Endothelial cell of umbilical vein (primary cell): ENCODE results near the gene CPT1A.

ENCODE experiments used
- EZH2 ChIP-seq: IDR thresholded peaks from 2 replicates; pipeline ENCODE4 v1.6.1; 2012; ENCODE audit warnings: borderline replicate concordance, low read depth, mild to moderate bottlenecking, moderate library complexity, low read length, inconsistent platforms; ENCODE audit not compliant: severe bottlenecking
- FOS ChIP-seq: IDR thresholded peaks from 2 replicates; pipeline ENCODE4 v1.6.1; 2011; ENCODE audit warnings: mild to moderate bottlenecking, low read length, moderate library complexity, borderline replicate concordance; ENCODE audit not compliant: insufficient read depth
- POLR2A ChIP-seq: IDR thresholded peaks from 2 replicates; pipeline ENCODE4 v1.6.1; 2012; ENCODE audit warnings: low read depth, mild to moderate bottlenecking, control low read depth, low read length
- POLR2AphosphoS5 ChIP-seq: IDR thresholded peaks from 2 replicates; pipeline ENCODE4 v1.6.1; 2012; ENCODE audit warnings: low read depth, mild to moderate bottlenecking, control low read depth, low read length, moderate library complexity; ENCODE audit not compliant: insufficient read depth
- TF ChIP-seq, protein P1 (sequence below), 2 donors: IDR thresholded peaks; 1 replicate in 1 of 2; 2 replicates in 1 of 2; pipeline ENCODE4 v1.5.1; 2011; ENCODE audit warnings: low read length in 2 of 2, mild to moderate bottlenecking in 2 of 2, moderate library complexity in 2 of 2, control low read depth in 1 of 2, inconsistent platforms in 1 of 2, low read depth in 1 of 2; ENCODE audit not compliant: insufficient read depth in 1 of 2; ENCODE audit errors: extremely low read depth in 1 of 2

DNA sequence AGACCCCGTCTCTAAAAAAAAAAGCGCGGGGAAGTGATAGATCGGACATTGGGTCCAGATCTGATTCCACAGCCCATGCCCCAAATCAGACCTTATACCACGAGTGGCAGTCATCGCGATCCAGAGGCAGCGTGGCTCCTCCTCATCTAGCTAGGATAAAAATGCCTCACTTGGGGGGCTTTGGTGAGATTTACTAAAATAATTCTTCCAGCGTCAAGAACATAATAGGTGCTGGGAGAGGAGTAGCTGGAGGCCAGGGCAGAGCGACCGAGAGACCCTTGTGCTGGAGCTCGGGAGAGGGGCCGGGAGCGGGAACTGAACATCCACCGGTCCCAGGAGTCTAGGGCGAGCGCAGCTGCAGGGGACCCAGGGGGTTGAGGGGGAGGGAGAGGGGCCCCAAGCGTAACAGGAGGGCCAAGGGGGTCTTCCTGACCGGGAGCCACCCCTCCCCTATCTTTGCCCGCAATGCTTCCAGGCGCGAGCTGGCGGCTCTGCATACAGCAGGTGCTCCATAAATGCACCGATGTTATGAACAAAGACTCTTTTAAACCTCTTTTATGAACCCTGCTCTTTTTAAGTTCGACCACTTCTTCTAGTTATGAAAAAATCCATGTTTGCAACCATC, 823 bp upstream of the CPT1A start:
- TF ChIP-seq EZH2 (no peak), POLR2A (no peak), POLR2AphosphoS5 (no peak), FOS (no peak)
- TF ChIP-seq, protein P1, sequence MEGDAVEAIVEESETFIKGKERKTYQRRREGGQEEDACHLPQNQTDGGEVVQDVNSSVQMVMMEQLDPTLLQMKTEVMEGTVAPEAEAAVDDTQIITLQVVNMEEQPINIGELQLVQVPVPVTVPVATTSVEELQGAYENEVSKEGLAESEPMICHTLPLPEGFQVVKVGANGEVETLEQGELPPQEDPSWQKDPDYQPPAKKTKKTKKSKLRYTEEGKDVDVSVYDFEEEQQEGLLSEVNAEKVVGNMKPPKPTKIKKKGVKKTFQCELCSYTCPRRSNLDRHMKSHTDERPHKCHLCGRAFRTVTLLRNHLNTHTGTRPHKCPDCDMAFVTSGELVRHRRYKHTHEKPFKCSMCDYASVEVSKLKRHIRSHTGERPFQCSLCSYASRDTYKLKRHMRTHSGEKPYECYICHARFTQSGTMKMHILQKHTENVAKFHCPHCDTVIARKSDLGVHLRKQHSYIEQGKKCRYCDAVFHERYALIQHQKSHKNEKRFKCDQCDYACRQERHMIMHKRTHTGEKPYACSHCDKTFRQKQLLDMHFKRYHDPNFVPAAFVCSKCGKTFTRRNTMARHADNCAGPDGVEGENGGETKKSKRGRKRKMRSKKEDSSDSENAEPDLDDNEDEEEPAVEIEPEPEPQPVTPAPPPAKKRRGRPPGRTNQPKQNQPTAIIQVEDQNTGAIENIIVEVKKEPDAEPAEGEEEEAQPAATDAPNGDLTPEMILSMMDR (IDR thresholded peaks at IDR 0.05; ENCODE audit: extremely low read depth in 1 of 2, insufficient read depth in 1 of 2, low read depth in 1 of 2, low read length in 2 of 2), result no peak
